ENCODE data around the gene KCNJ14.

GRCh38 chr19:48454150-48454730, 1.1 kb upstream of the KCNJ14 start:
- TF ChIP-seq, protein P1, sequence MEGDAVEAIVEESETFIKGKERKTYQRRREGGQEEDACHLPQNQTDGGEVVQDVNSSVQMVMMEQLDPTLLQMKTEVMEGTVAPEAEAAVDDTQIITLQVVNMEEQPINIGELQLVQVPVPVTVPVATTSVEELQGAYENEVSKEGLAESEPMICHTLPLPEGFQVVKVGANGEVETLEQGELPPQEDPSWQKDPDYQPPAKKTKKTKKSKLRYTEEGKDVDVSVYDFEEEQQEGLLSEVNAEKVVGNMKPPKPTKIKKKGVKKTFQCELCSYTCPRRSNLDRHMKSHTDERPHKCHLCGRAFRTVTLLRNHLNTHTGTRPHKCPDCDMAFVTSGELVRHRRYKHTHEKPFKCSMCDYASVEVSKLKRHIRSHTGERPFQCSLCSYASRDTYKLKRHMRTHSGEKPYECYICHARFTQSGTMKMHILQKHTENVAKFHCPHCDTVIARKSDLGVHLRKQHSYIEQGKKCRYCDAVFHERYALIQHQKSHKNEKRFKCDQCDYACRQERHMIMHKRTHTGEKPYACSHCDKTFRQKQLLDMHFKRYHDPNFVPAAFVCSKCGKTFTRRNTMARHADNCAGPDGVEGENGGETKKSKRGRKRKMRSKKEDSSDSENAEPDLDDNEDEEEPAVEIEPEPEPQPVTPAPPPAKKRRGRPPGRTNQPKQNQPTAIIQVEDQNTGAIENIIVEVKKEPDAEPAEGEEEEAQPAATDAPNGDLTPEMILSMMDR (IDR thresholded peaks at IDR 0.05), result no peak
- TF ChIP-seq POLR2A (IDR thresholded peaks at IDR 0.05), result no peak
- no peak for TF ChIP-seq EP300 (IDR thresholded peaks at IDR 0.05)
